Measurements from ENCODE around the gene IFT27. TPM values are rescaled to one million over a fixed set of nuclear protein-coding genes. Genes with fewer than 3 reads are reported as not detected.

IFT27 gene
- total RNA-seq, 1 experiment from 2014 or later, result 23.2 TPM

DNA sequence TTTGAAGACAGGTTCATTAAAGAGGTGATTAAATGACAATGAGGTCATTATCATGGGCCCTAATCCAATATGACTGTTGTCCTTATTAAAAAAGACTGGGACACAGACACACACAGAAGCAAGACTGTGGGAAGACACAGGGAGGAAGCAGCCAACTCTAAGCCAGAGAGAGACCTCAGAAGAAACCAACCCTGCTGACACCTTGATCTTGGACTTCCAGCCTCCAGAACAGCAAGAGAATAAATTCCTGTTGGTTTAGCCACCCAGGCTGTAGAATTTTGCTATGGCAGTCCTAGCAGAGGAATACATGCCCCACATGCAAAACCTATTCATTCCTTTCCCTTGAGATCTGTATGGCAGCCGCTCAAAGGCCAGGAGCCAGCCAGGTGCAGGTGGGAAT lies 36.7 kb downstream of the IFT27 start:
- no peaks in the 10 kb centered on the region for H3K36me3 ChIP-seq (ENCODE audit: control insufficient read depth in 1 of 2, insufficient read depth in 2 of 2, low read length in 2 of 2)
- no peak overlapping the region for H2AFZ ChIP-seq (ENCODE audit: low read depth, low read length, poor library complexity, severe bottlenecking)
- no peak overlapping the region for H3K4me2 ChIP-seq (ENCODE audit: low read length)
- CTCF ChIA-PET, result no interaction called here
- H3K27ac ChIP-seq (ENCODE audit: low read depth, low read length), result no peak overlapping the region
- POLR2A ChIA-PET, result no interaction called here
- ATAC-seq (no peak), DNase-seq (ENCODE audit: low read depth, low spot score) (no peak)
- RAD21 ChIA-PET (ENCODE audit: low non-redundant PET in 1 of 2, low total read pairs in 2 of 2, uncharacterized antibody in 2 of 2, unreplicated experiment in 2 of 2), result no interaction called here
- H3K4me3 ChIP-seq (replicated peaks in 1 of 2; ENCODE audit: low read depth in 1 of 2, low read length in 2 of 2), result no peak overlapping the region
- peaks cover 3 to 5% of the 10 kb centered on the region in 2 experiments; a peak in 2 of 4 replicates for H3K9me3 ChIP-seq (ENCODE audit: control insufficient read depth in 1 of 2, insufficient read depth in 1 of 2, low read depth in 1 of 2, low read length in 2 of 2)
- no peak overlapping the region for H3K9ac ChIP-seq (ENCODE audit: low read length)
- TF ChIP-seq, protein P1, sequence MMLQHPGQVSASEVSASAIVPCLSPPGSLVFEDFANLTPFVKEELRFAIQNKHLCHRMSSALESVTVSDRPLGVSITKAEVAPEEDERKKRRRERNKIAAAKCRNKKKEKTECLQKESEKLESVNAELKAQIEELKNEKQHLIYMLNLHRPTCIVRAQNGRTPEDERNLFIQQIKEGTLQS (IDR thresholded peaks at IDR 0.05), result no peak
- no peak for TF ChIP-seq ZFX (IDR thresholded peaks at IDR 0.05)
- H3K79me2 ChIP-seq (ENCODE audit: insufficient read depth, low read length), result no peaks in the 10 kb centered on the region
- peaks cover 5% of the 10 kb centered on the region for H3K27me3 ChIP-seq (ENCODE audit: insufficient read depth, low read length)
- no TSS peak for BruUV-seq (replicated peaks)
- H3K9me2 ChIP-seq (ENCODE audit: insufficient read depth), result no peaks in the 10 kb centered on the region
- H4K20me1 ChIP-seq (ENCODE audit: insufficient read depth), result no peaks in the 10 kb centered on the region
- intact Hi-C loops (cut with micrococcal nuclease), result no loop called here
- no peaks in the 10 kb centered on the region; a peak in 1 of 4 replicates for H3K4me1 ChIP-seq (ENCODE audit: control insufficient read depth in 1 of 2, insufficient read depth in 2 of 2, low read length in 2 of 2)

DNA sequence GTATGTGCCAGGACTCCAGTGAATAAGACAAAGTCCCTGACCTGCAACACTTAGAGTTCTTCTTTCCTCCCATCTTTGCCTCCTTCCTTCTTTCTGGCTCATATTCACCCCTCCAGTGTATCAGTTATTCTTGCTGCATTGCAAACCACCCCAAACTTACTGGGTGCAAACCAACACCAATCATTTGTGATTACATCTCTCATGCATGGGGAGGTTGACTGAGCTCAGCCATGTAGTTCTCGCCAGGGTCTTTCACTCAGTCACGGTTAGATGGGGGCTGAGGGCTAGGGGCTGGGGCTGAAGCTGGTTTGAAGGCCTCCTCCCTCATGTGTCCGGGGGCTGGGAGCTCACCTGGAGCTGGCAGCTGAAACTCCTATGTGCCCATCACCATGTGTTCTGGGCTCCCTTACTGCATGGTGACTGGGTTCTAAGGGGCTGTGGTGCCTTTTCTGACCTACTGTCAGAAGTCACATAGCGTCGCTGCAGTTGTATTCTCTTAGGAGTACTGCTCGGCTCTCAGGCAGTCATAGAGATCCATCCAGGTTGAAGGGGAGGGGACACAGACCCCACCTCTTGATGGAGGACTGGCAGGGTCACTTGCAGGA lies 37.4 kb downstream of the IFT27 start:
- DNase-seq (ENCODE audit: low read depth, low spot score) (no peak), ATAC-seq (no peak)
- Histone ChIP-seq H3K27ac (ENCODE audit: low read depth, low read length) (no peak overlapping the region), H3K4me3 (replicated peaks in 1 of 2; ENCODE audit: low read depth in 1 of 2, low read length in 2 of 2) (no peak overlapping the region), H3K9me2 (ENCODE audit: insufficient read depth) (no peaks in the 10 kb centered on the region), H3K4me2 (ENCODE audit: low read length) (no peak overlapping the region), H3K27me3 (ENCODE audit: insufficient read depth, low read length) (peaks cover 5% of the 10 kb centered on the region), H3K36me3 (ENCODE audit: control insufficient read depth in 1 of 2, insufficient read depth in 2 of 2, low read length in 2 of 2) (no peaks in the 10 kb centered on the region), H3K4me1 (ENCODE audit: control insufficient read depth in 1 of 2, insufficient read depth in 2 of 2, low read length in 2 of 2) (no peaks in the 10 kb centered on the region; a peak in 1 of 4 replicates), H3K9me3 (ENCODE audit: control insufficient read depth in 1 of 2, insufficient read depth in 1 of 2, low read depth in 1 of 2, low read length in 2 of 2) (peaks cover 3 to 5% of the 10 kb centered on the region in 2 experiments; a peak in 2 of 4 replicates), H3K9ac (ENCODE audit: low read length) (no peak overlapping the region), H2AFZ (ENCODE audit: low read depth, low read length, poor library complexity, severe bottlenecking) (no peak overlapping the region), H3K79me2 (ENCODE audit: insufficient read depth, low read length) (no peaks in the 10 kb centered on the region), H4K20me1 (ENCODE audit: insufficient read depth) (no peaks in the 10 kb centered on the region)
- ChIA-PET POLR2A (no interaction called here), RAD21 (ENCODE audit: low non-redundant PET in 1 of 2, low total read pairs in 2 of 2, uncharacterized antibody in 2 of 2, unreplicated experiment in 2 of 2) (no interaction called here), CTCF (no interaction called here)
- intact Hi-C loops (cut with micrococcal nuclease), result no loop called here
- BruUV-seq (replicated peaks), result no TSS peak
- no peak for TF ChIP-seq ZFX (IDR thresholded peaks at IDR 0.05)
- no peak for TF ChIP-seq POLR2AphosphoS5 (IDR thresholded peaks at IDR 0.05; ENCODE audit: low read depth, low read length)
- no peak for TF ChIP-seq ELF1 (IDR thresholded peaks at IDR 0.05; ENCODE audit: borderline replicate concordance, low read depth)
- no peak for TF ChIP-seq JUND (IDR thresholded peaks at IDR 0.05)
- TF ChIP-seq EGR1 (IDR thresholded peaks at IDR 0.05; ENCODE audit: low read depth), result no peak
- TF ChIP-seq EZH2phosphoT487 (IDR thresholded peaks at IDR 0.05; ENCODE audit: borderline replicate concordance), result no peak
- TF ChIP-seq, protein P2, sequence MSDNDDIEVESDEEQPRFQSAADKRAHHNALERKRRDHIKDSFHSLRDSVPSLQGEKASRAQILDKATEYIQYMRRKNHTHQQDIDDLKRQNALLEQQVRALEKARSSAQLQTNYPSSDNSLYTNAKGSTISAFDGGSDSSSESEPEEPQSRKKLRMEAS (IDR thresholded peaks at IDR 0.05), result no peak
- TF ChIP-seq RAD21 (IDR thresholded peaks at IDR 0.05; ENCODE audit: low read depth), result no peak
- no peak for TF ChIP-seq CBX3 (IDR thresholded peaks at IDR 0.05; ENCODE audit: low read depth)
- no peak for TF ChIP-seq EZH2 (IDR thresholded peaks at IDR 0.05)
- TF ChIP-seq, protein P1 (IDR thresholded peaks at IDR 0.05), result no peak
- TF ChIP-seq SIN3A (IDR thresholded peaks at IDR 0.05; ENCODE audit: low read depth), result no peak
- TF ChIP-seq ZNF274 (IDR thresholded peaks at IDR 0.05; ENCODE audit: low read depth, low read length), result no peak
- no peak for TF ChIP-seq FOSL1 (IDR thresholded peaks at IDR 0.05; ENCODE audit: low read depth)
- no peak for TF ChIP-seq SRF (IDR thresholded peaks at IDR 0.05; ENCODE audit: low read depth)
- no peak for TF ChIP-seq CEBPB (IDR thresholded peaks at IDR 0.05; ENCODE audit: low read depth)
- no peak for TF ChIP-seq REST (IDR thresholded peaks at IDR 0.05; ENCODE audit: low read depth)
- no peak for TF ChIP-seq YY1 (IDR thresholded peaks at IDR 0.05; ENCODE audit: extremely low read depth, insufficient replicate concordance, low read depth, low read length)

Measured in HCT116 (cell line).